Osteoblast (primary cell): ENCODE measurements around the gene OBP2B. TPM values are rescaled to one million over a fixed set of nuclear protein-coding genes. Genes with fewer than 3 reads are reported as not detected.
"Not testable (repeated sequence)": the region's sequence is repeated elsewhere in the genome, so short reads cannot be mapped to it uniquely, and the experiment has no call there.

ENCODE experiments used
- DNase-seq: peaks from one replicate; pipeline ENCODE4 v3.0.0; 2011; ENCODE audit warnings: low spot score, mixed read lengths; ENCODE audit not compliant: insufficient read length; ENCODE audit errors: missing footprints
- H2AFZ ChIP-seq: 2 replicates; pipeline ENCODE4 v1.6.0; 2011; ENCODE audit warnings: mild to moderate bottlenecking, low read length
- H3K27ac ChIP-seq: 2 replicates; pipeline ENCODE4 v1.5.1; 2011; ENCODE audit warnings: mild to moderate bottlenecking, low read depth, low read length, moderate library complexity
- H3K27me3 ChIP-seq: 2 replicates; pipeline ENCODE4 v1.6.0; 2012; ENCODE audit warnings: mild to moderate bottlenecking, control low read depth, inconsistent platforms, low read length, moderate library complexity; ENCODE audit not compliant: insufficient read depth
- H3K36me3 ChIP-seq: 2 replicates; pipeline ENCODE4 v1.5.1; 2011; ENCODE audit warnings: mild to moderate bottlenecking, low read length, control low read depth, moderate library complexity; ENCODE audit not compliant: insufficient read depth
- H3K4me1 ChIP-seq: 2 replicates; pipeline ENCODE4 v1.5.1; 2011; ENCODE audit warnings: mild to moderate bottlenecking, low read length, control low read depth, moderate library complexity; ENCODE audit not compliant: insufficient read depth
- H3K4me2 ChIP-seq: 2 replicates; pipeline ENCODE4 v1.6.0; 2011; ENCODE audit warnings: mild to moderate bottlenecking, low read length; ENCODE audit not compliant: insufficient read depth
- H3K4me3 ChIP-seq: fragments of 200-600 bp; sonication (generic); 3 replicates; pipeline ENCODE4 v1.5.1; 2012; ENCODE audit warnings: mild to moderate bottlenecking, low read length, inconsistent platforms; ENCODE audit not compliant: insufficient read depth
- H3K79me2 ChIP-seq: 2 replicates; pipeline ENCODE4 v1.6.0; 2012; ENCODE audit warnings: mild to moderate bottlenecking, low read length, control low read depth, inconsistent platforms; ENCODE audit not compliant: insufficient read depth
- H3K9me3 ChIP-seq: 2 replicates; pipeline ENCODE4 v1.5.1; 2011; ENCODE audit warnings: low read depth, low read length, control low read depth
- H4K20me1 ChIP-seq: 2 replicates; pipeline ENCODE4 v1.6.0; 2012; ENCODE audit warnings: mild to moderate bottlenecking, low read length, control low read depth; ENCODE audit not compliant: insufficient read depth
- CTCF ChIP-seq: IDR thresholded peaks from 2 replicates; pipeline ENCODE4 v1.5.1; 2011; ENCODE audit warnings: mild to moderate bottlenecking, low read depth, low read length, moderate library complexity; ENCODE audit errors: extremely low read depth
- total RNA-seq: library from RNA; depleted of rRNA; stranded (reverse); fragments of >200 nt; gene quantifications from 2 replicates; pipeline ENCODE4 v1.2.3, GENCODE V29; 2012

The OBP2B gene
- total RNA-seq, 1 donor = not detected

- H3K4me1 ChIP-seq = peaks cover 15% of the 10 kb centered on the region
- H3K27me3 ChIP-seq = no peaks in the 10 kb centered on the region
- no peaks in the 10 kb centered on the region for H3K9me3 ChIP-seq
- peak overlapping the region; percentile 37 for H3K27ac ChIP-seq
- TF ChIP-seq CTCF = peak; percentile 71
- peak overlapping the region; percentile 54 for H3K4me3 ChIP-seq
- no peaks in the 10 kb centered on the region for H3K36me3 ChIP-seq
- no peaks in the 10 kb centered on the region for H4K20me1 ChIP-seq
- H3K4me2 ChIP-seq = peak overlapping the region; percentile 86
- DNase-seq = peak; percentile 97
- no peaks in the 10 kb centered on the region for H3K79me2 ChIP-seq
- peak overlapping the region; percentile 88 for H2AFZ ChIP-seq
These were observed 29.9 kb upstream of the OBP2B start for GRCh38 chr9:133238851-133239532.

DNA sequence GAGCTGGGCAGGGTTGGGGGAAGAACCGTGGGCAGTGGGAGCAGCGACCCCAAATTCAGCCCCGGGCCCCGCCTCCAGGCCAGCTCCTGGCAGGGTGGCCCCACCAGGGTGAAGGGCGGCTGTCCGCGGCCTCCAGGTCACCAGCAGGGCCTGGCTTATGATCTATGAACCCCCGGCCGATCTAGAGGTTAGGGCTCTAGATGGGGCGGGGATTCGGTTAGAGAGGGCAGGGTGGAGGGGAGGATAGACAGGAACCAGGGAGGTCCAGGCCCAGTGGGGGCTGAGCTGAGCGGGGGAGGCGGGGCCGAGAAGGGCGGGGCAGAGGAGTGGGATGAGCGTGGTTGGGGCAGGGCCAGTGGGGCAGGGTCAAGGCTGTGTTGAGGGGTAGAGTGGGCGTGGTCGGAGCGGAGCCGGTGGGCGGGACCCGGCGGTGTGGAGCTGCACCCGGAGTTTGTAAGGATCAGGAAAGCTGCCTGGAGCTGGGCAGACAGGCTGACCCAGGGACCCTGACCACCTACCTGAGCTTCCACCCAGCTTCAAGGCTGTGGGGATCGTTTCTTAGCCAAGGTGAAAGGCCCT, 29.3 kb upstream of the OBP2B start:
- Histone ChIP-seq H3K4me3 (peak overlapping the region; percentile 54), H2AFZ (peak overlapping the region; percentile 88), H4K20me1 (no peaks in the 10 kb centered on the region)

GRCh38 chr9:133237035-133237731, 28.1 kb upstream of the OBP2B start:
- no peaks in the 10 kb centered on the region for H3K9me3 ChIP-seq
- H3K4me1 ChIP-seq = peaks cover 15% of the 10 kb centered on the region
- TF ChIP-seq CTCF = no peak
- no peaks in the 10 kb centered on the region for H3K27me3 ChIP-seq
- H3K36me3 ChIP-seq = no peaks in the 10 kb centered on the region
- H3K27ac ChIP-seq = no peak overlapping the region
- no peaks in the 10 kb centered on the region for H4K20me1 ChIP-seq
- peak overlapping the region; percentile 77 for H2AFZ ChIP-seq
- H3K4me2 ChIP-seq = peak overlapping the region; percentile 52
- peak; percentile 82 for DNase-seq
- no peak overlapping the region for H3K4me3 ChIP-seq
- no peaks in the 10 kb centered on the region for H3K79me2 ChIP-seq

More for the DNA sequence above, 29.3 kb upstream of the OBP2B start:
- no peaks in the 10 kb centered on the region for H3K27me3 ChIP-seq
- H3K4me1 ChIP-seq = peaks cover 15% of the 10 kb centered on the region
- no peak for TF ChIP-seq CTCF
- H3K27ac ChIP-seq = peak overlapping the region; percentile 37
- peak overlapping the region; percentile 86 for H3K4me2 ChIP-seq
- H3K9me3 ChIP-seq = no peaks in the 10 kb centered on the region
- peak; percentile 80 for DNase-seq
- no peaks in the 10 kb centered on the region for H3K79me2 ChIP-seq
- H3K36me3 ChIP-seq = no peaks in the 10 kb centered on the region

- H3K9me3 ChIP-seq, H3K79me2 ChIP-seq, H3K4me3 ChIP-seq, H3K27ac ChIP-seq, H4K20me1 ChIP-seq, H3K4me2 ChIP-seq, H3K27me3 ChIP-seq, H3K36me3 ChIP-seq, H2AFZ ChIP-seq: not testable (repeated sequence)
- peak; percentile 57 for DNase-seq
- H3K4me1 ChIP-seq = peaks cover 15% of the 10 kb centered on the region
These were observed 27.4 kb upstream of the OBP2B start for GRCh38 chr9:133236291-133237034.
